ENCODE data around the gene AOAH.

DNA sequence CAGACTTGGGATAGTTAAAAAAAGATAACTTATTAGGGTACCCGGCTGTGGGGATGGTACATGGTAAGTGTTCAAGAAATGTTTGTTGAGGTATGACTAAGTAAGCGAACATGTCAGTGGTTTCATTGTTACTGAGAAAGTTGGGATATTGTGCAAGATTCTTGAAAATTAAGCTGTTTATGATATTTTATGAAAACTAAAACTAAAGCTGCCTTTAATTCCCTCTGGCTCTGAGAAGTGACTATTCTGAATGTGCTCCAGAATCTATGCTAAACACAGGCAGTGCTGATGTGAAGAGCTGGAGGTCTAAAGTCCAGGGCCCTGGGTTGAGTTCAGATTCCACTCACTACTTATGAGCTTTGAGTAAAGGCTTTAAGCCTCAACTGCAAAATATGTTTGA, 72.9 kb downstream of the AOAH start:
- TF ChIP-seq, protein P1, sequence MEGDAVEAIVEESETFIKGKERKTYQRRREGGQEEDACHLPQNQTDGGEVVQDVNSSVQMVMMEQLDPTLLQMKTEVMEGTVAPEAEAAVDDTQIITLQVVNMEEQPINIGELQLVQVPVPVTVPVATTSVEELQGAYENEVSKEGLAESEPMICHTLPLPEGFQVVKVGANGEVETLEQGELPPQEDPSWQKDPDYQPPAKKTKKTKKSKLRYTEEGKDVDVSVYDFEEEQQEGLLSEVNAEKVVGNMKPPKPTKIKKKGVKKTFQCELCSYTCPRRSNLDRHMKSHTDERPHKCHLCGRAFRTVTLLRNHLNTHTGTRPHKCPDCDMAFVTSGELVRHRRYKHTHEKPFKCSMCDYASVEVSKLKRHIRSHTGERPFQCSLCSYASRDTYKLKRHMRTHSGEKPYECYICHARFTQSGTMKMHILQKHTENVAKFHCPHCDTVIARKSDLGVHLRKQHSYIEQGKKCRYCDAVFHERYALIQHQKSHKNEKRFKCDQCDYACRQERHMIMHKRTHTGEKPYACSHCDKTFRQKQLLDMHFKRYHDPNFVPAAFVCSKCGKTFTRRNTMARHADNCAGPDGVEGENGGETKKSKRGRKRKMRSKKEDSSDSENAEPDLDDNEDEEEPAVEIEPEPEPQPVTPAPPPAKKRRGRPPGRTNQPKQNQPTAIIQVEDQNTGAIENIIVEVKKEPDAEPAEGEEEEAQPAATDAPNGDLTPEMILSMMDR (IDR thresholded peaks at IDR 0.05), result no peak
- TF ChIP-seq POLR2A (IDR thresholded peaks at IDR 0.05), result no peak

All from esophagus squamous epithelium (tissue), 4 donors.